GM19023 (cell line): ENCODE results near the gene LRMDA.
"Not testable (repeated sequence)": the region's sequence is repeated elsewhere in the genome, so short reads cannot be mapped to it uniquely, and the experiment has no call there.

Experiments used
- ATAC-seq: cut with Tn5 transposase; IDR thresholded peaks from one replicate; pipeline ENCODE4 v1.9.1; 2021; ENCODE audit warnings: mild to moderate bottlenecking, moderate library complexity; ENCODE audit not compliant: unreplicated experiment

Gene LRMDA

GRCh38 chr10:75764974-75765788 is 333.8 kb downstream of the LRMDA start:
- ATAC-seq: no peak

- no peak for ATAC-seq
Observed at GRCh38 chr10:75765789-75766096, 334.3 kb downstream of the LRMDA start.

GRCh38 chr10:75766106-75766505 is 334.7 kb downstream of the LRMDA start:
- ATAC-seq: no peak

- ATAC-seq: not testable (repeated sequence)
Observed at GRCh38 chr10:75766752-75767151, 335.3 kb downstream of the LRMDA start.

- ATAC-seq: no peak
Observed at GRCh38 chr10:75770626-75771081, 339.2 kb downstream of the LRMDA start.

- no peak for ATAC-seq
Observed at GRCh38 chr10:75771606-75772005, 340.2 kb downstream of the LRMDA start.

- ATAC-seq: no peak
Observed at GRCh38 chr10:75772153-75772887, 340.9 kb downstream of the LRMDA start.

GRCh38 chr10:75773231-75773780 is 341.9 kb downstream of the LRMDA start:
- ATAC-seq: no peak

- no peak for ATAC-seq
Observed at GRCh38 chr10:75773813-75774782, 342.7 kb downstream of the LRMDA start.

GRCh38 chr10:75774783-75775490 is 343.5 kb downstream of the LRMDA start:
- ATAC-seq: no peak

GRCh38 chr10:75776738-75777504 is 345.5 kb downstream of the LRMDA start:
- no peak for ATAC-seq

- no peak for ATAC-seq
Observed at GRCh38 chr10:75778665-75779064, 347.2 kb downstream of the LRMDA start.

- ATAC-seq: no peak
Observed at GRCh38 chr10:75779276-75779675, 347.9 kb downstream of the LRMDA start.

- ATAC-seq: no peak
Observed at GRCh38 chr10:75782463-75783248, 351.2 kb downstream of the LRMDA start.

GRCh38 chr10:75788394-75789205 is 357.2 kb downstream of the LRMDA start:
- no peak for ATAC-seq

- no peak for ATAC-seq
Observed at GRCh38 chr10:75793848-75794247, 362.4 kb downstream of the LRMDA start.

GRCh38 chr10:75801121-75801520 is 369.7 kb downstream of the LRMDA start:
- ATAC-seq: no peak

- ATAC-seq: no peak
Observed at GRCh38 chr10:75801661-75802060, 370.2 kb downstream of the LRMDA start.
